NB4 (cell line): ENCODE results near the gene PLCB4.

Experiments used
- CTCF ChIP-seq: IDR thresholded peaks from one replicate; pipeline ENCODE4 v1.5.1; 2012; ENCODE audit warnings: low read depth, low read length
- MYC ChIP-seq: IDR thresholded peaks from 2 replicates; pipeline ENCODE4 v1.6.1; 2011; ENCODE audit warnings: low read depth, low read length

GRCh38 chr20:9198460-9198859 is 129.6 kb downstream of the PLCB4 start:
- TF ChIP-seq CTCF (no peak), MYC (no peak)
